Measurements from ENCODE around the gene DEAF1.

Gene DEAF1

DNA sequence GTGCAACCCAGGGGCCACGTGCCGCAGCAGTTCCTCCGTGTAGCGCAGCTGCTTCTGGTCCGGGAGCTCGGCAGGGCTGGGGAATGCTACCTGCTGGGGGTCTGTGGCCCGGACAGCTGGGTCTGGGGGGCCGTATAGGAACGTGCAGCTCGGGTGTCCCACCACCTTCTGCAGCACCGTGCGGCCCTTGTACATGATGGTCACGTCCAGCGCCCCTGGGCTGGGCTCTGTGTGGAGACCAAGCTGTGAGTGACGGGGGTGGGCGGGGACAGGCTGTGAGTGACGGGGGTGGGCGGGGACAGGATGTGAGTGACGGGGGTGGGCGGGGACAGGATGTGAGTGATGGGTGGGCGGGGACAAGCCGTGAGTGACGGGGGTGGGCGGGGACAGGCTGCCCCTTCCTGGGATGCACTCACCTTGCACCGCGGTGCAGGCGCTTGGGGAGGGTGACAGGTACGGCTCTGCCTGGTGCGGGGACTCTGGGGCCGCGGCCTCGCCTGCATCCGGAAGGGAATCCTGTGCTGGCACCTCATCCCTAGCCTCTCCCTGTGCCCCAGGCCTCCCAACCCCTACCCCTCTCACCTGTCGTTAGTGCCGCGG is 81.6 kb downstream of the DEAF1 start:
- TF ChIP-seq, protein P1, sequence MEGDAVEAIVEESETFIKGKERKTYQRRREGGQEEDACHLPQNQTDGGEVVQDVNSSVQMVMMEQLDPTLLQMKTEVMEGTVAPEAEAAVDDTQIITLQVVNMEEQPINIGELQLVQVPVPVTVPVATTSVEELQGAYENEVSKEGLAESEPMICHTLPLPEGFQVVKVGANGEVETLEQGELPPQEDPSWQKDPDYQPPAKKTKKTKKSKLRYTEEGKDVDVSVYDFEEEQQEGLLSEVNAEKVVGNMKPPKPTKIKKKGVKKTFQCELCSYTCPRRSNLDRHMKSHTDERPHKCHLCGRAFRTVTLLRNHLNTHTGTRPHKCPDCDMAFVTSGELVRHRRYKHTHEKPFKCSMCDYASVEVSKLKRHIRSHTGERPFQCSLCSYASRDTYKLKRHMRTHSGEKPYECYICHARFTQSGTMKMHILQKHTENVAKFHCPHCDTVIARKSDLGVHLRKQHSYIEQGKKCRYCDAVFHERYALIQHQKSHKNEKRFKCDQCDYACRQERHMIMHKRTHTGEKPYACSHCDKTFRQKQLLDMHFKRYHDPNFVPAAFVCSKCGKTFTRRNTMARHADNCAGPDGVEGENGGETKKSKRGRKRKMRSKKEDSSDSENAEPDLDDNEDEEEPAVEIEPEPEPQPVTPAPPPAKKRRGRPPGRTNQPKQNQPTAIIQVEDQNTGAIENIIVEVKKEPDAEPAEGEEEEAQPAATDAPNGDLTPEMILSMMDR (IDR thresholded peaks at IDR 0.05; ENCODE audit: borderline replicate concordance, control extremely low read depth, extremely low read depth, insufficient read depth, missing control alignments), result no peak
- DNase-seq (ENCODE audit: low spot score), result peak; percentile 83
- in situ Hi-C loops (cut with MboI; ENCODE audit: low sequenced_read_pairs, unreplicated experiment), result no loop called here

DNA sequence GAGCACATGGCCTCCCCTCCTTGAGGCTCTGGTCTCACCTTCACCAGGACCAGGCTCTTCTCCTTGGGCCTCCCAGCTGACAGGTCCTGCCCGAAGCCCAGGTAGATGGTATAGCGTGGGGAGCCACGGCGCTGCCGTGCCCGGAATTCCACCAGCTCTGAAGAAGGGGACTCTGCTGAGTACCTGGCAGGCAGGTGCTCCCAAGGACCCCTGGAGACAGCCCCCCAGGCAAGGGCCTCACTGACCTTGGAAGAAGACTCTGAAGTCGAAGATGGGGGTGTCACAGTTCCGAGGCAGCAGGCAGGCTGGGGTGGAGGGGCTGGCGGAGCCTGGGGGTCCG is 82.1 kb downstream of the DEAF1 start:
- DNase-seq (ENCODE audit: low spot score), result no peak
- TF ChIP-seq, protein P1 (IDR thresholded peaks at IDR 0.05; ENCODE audit: borderline replicate concordance, control extremely low read depth, extremely low read depth, insufficient read depth, missing control alignments), result no peak
- in situ Hi-C loops (cut with MboI; ENCODE audit: low sequenced_read_pairs, unreplicated experiment), result no loop called here

DNA sequence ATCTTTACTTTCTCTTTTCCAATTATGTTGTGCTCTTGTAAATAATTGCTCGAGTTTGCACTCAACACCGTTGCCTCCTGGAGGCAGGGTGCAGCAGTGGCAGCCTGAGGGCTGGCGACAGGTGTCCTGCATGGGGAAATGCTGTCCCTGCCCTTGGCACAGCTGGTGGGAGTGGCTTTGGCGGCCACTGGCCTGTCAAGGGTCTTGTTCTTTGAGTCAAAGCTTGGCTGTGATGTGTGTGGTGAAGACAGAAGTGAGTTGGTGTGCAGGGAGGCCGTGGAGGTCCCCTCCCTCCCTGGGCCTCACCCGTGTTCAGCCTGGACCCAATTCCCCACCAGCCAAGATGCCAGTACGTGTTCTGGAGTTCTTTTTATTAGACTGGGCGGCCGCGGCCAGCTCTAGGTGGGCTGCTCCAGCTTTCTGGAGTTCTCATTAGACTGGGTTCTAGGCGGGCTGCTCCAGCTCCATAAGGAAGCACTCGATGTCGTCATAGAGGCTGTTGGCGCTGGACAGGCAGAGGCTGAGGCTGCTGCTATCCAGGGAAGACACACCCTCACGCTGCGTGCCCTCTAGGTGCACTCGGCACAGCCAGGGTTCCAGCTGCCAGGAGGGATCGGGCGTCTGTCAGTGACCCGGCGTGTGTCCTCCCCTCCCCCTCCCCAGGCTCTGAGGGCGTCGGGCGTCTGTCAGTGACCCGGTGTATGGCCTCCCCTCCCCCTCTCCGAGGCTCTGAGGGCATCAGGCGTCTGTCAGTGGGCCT is 82.6 kb downstream of the DEAF1 start:
- no peak for DNase-seq (ENCODE audit: low spot score)
- TF ChIP-seq, protein P1 (IDR thresholded peaks at IDR 0.05; ENCODE audit: borderline replicate concordance, control extremely low read depth, extremely low read depth, insufficient read depth, missing control alignments), result peak; percentile 17
- in situ Hi-C loops (cut with MboI; ENCODE audit: low sequenced_read_pairs, unreplicated experiment), result no loop called here

DNA sequence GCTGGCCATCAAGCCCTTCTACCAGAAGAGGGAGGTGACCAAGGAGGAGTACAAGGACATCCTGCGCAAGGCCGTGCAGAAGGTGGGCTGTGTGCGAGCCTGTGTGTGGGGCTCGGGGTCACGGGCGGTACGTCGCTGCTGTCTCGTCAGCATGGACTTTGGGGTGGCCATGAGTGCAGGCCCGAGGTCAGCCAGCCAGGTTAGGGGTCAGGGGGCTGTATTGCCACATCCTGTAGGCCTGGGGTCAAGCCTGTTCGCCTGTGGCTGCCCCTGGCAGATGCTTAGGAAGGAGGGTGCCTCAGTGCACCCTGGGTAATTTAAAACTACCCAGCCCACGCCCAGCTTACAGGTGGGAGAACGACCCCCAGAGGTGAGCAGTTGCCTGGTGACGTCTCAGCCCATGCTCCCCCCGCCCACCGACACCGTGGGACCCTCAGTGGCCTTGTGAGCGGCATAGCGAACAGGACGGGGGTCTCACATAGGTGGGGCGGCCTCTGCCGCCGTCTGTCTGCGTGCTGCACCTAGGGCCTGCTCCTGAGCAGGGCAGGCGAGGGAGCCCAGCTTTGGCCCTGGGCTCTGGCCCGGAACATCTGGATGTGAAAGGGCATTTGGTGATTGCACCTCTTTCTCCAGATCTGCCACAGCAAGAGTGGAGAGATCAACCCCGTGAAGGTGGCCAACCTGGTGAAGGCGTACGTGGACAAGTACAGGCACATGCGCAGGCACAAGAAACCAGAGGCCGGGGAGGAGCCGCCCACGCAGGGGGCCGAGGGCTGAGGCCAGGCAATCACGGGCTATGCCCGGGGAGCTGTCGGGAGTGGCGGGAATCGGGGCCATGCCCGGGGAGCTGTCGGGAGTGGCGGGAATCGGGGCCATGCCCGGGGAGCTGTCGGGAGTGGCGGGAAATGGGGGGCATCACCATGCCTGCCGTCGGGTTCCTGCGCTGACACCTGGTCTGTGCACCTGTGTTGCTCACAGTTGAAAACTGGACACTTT is 83.7 kb downstream of the DEAF1 start:
- TF ChIP-seq, protein P1 (IDR thresholded peaks at IDR 0.05; ENCODE audit: borderline replicate concordance, control extremely low read depth, extremely low read depth, insufficient read depth, missing control alignments), result no peak
- in situ Hi-C loops (cut with MboI; ENCODE audit: low sequenced_read_pairs, unreplicated experiment), result no loop called here
- DNase-seq (ENCODE audit: low spot score), result no peak

DNA sequence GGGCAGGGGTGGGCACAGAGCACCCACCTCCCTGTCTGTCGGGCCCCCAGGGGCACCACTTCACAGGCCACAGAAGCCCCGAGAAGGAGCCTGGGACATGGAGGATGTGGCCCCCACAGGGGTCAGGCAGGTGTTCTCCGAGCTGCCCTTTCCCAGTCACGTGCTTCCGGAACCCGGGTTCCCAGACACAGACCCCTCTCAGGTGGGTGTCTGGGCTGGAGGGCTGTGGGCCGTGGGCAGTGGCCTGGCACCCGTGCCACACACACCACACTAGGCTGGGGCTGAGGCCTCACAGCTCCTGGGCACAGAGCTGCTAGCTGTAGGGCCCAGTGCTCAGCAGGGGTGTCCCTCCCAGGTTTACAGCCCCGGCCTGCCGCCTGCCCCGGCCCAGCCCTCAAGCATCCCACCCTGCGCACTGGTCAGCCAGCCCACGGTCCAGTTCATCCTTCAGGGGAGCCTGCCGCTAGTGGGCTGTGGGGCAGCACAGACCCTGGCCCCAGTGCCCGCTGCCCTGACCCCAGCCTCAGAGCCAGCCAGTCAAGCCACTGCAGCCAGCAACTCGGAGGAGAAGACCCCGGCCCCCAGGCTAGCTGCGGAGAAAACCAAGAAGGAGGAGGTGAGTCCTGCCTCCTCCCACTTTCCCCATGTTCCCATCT is 84.7 kb downstream of the DEAF1 start:
- TF ChIP-seq, protein P1 (IDR thresholded peaks at IDR 0.05; ENCODE audit: borderline replicate concordance, control extremely low read depth, extremely low read depth, insufficient read depth, missing control alignments), result no peak
- in situ Hi-C loops (cut with MboI; ENCODE audit: low sequenced_read_pairs, unreplicated experiment), result no loop called here
- DNase-seq (ENCODE audit: low spot score), result no peak

DNA sequence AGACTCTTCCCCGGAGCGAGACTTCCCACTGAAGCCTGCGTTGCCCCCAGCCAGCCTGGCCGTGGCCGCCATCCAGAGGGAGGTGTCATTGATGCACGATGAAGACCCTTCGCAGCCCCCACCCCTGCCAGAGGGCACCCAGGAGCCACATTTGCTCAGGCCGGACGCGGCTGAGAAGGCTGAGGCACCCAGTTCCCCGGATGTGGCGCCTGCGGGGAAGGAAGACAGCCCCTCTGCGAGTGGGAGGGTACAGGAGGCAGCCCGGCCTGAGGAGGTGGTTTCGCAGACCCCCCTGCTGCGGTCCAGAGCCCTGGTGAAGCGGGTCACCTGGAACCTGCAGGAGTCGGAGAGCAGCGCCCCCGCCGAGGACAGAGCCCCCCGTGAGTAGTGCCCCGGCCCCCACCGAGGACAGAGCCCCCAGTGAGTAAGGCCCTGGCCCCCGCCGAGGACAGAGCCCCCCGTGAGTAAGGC is 85.6 kb downstream of the DEAF1 start:
- in situ Hi-C loops (cut with MboI; ENCODE audit: low sequenced_read_pairs, unreplicated experiment), result no loop called here
- TF ChIP-seq, protein P1 (IDR thresholded peaks at IDR 0.05; ENCODE audit: borderline replicate concordance, control extremely low read depth, extremely low read depth, insufficient read depth, missing control alignments), result no peak
- DNase-seq (ENCODE audit: low spot score), result no peak
